ENCODE data around the gene STH. TPM values are rescaled to one million over a fixed set of nuclear protein-coding genes. Genes with fewer than 3 reads are reported as not detected.

STH gene
- total RNA-seq, 4 donors from 2014 or later = not detected

GRCh38 chr17:46008591-46008990 is 9.5 kb downstream of the STH start:
- 83 to 94% methylated on average over 7 to 8 of the region's 9 CpGs for WGBS, 2 donors
- H3K27ac ChIP-seq = no peak overlapping the region
- intact Hi-C loops (cut with DNase I) = no loop called here
- peaks cover 0 to 24% (median 4%) of the 10 kb centered on the region in 3 donors for H3K4me1 ChIP-seq
- no peak overlapping the region for H3K4me3 ChIP-seq
- TF ChIP-seq CTCF (IDR thresholded peaks at IDR 0.05) = no peak
- no peak for TF ChIP-seq POLR2A (IDR thresholded peaks at IDR 0.05)
- no peaks in the 10 kb centered on the region for H3K9me3 ChIP-seq
- H3K36me3 ChIP-seq = no peaks in the 10 kb centered on the region
- no peaks in the 10 kb centered on the region for H3K27me3 ChIP-seq
- DNase-seq = no peak

DNA sequence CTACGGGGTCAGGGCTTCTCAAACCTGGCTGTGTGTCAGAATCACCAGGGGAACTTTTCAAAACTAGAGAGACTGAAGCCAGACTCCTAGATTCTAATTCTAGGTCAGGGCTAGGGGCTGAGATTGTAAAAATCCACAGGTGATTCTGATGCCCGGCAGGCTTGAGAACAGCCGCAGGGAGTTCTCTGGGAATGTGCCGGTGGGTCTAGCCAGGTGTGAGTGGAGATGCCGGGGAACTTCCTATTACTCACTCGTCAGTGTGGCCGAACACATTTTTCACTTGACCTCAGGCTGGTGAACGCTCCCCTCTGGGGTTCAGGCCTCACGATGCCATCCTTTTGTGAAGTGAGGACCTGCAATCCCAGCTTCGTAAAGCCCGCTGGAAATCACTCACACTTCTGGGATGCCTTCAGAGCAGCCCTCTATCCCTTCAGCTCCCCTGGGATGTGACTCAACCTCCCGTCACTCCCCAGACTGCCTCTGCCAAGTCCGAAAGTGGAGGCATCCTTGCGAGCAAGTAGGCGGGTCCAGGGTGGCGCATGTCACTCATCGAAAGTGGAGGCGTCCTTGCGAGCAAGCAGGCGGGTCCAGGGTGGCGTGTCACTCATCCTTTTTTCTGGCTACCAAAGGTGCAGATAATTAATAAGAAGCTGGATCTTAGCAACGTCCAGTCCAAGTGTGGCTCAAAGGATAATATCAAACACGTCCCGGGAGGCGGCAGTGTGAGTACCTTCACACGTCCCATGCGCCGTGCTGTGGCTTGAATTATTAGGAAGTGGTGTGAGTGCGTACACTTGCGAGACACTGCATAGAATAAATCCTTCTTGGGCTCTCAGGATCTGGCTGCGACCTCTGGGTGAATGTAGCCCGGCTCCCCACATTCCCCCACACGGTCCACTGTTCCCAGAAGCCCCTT is 10.9 kb downstream of the STH start:
- TF ChIP-seq POLR2A (IDR thresholded peaks at IDR 0.05) = no peak
- no peak for TF ChIP-seq CTCF (IDR thresholded peaks at IDR 0.05)
- Histone ChIP-seq H3K27me3 (no peaks in the 10 kb centered on the region), H3K4me3 (no peak overlapping the region), H3K9me3 (no peaks in the 10 kb centered on the region), H3K4me1 (peaks cover 0 to 19% (median 0%) of the 10 kb centered on the region in 3 donors), H3K27ac (no peak overlapping the region), H3K36me3 (no peaks in the 10 kb centered on the region)
- intact Hi-C loops (cut with DNase I) = no loop called here
- 63 to 74% methylated on average over 19 to 20 of the region's 33 CpGs for WGBS, 2 donors
- no peak for DNase-seq

- Histone ChIP-seq H3K4me1 (peaks cover 0 to 12% (median 0%) of the 10 kb centered on the region in 3 donors), H3K36me3 (no peaks in the 10 kb centered on the region), H3K4me3 (no peak overlapping the region), H3K9me3 (no peaks in the 10 kb centered on the region), H3K27me3 (no peaks in the 10 kb centered on the region), H3K27ac (no peak overlapping the region)
- no peak for TF ChIP-seq CTCF (IDR thresholded peaks at IDR 0.05)
- TF ChIP-seq POLR2A (IDR thresholded peaks at IDR 0.05) = no peak
- intact Hi-C loops (cut with DNase I) = no loop called here
- WGBS, 2 donors = 64 to 77% methylated on average over 6 to 7 of the region's 16 CpGs
- no peak for DNase-seq
Measured at GRCh38 chr17:46010597-46011186, 11.6 kb downstream of the STH start.

DNA sequence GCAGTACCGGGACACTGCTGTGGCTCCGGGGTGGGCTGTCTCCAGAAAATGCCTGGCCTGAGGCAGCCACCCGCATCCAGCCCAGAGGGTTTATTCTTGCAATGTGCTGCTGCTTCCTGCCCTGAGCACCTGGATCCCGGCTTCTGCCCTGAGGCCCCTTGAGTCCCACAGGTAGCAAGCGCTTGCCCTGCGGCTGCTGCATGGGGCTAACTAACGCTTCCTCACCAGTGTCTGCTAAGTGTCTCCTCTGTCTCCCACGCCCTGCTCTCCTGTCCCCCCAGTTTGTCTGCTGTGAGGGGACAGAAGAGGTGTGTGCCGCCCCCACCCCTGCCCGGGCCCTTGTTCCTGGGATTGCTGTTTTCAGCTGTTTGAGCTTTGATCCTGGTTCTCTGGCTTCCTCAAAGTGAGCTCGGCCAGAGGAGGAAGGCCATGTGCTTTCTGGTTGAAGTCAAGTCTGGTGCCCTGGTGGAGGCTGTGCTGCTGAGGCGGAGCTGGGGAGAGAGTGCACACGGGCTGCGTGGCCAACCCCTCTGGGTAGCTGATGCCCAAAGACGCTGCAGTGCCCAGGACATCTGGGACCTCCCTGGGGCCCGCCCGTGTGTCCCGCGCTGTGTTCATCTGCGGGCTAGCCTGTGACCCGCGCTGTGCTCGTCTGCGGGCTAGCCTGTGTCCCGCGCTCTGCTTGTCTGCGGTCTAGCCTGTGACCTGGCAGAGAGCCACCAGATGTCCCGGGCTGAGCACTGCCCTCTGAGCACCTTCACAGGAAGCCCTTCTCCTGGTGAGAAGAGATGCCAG is 12.9 kb downstream of the STH start:
- H3K4me3 ChIP-seq = no peak overlapping the region
- TF ChIP-seq POLR2A (IDR thresholded peaks at IDR 0.05) (no peak), CTCF (IDR thresholded peaks at IDR 0.05) (no peak)
- DNase-seq = no peak
- intact Hi-C loops (cut with DNase I) = no loop called here
- no peaks in the 10 kb centered on the region for H3K9me3 ChIP-seq
- H3K27me3 ChIP-seq = no peaks in the 10 kb centered on the region
- H3K27ac ChIP-seq = no peak overlapping the region
- H3K4me1 ChIP-seq = peaks cover 0 to 11% (median 0%) of the 10 kb centered on the region in 3 donors
- WGBS, 2 donors = 80 to 82% methylated on average over 8 to 13 of the region's 28 CpGs
- no peaks in the 10 kb centered on the region for H3K36me3 ChIP-seq
